Natural killer cell (primary cell): ENCODE results near the gene ATN1. TPM values are rescaled to one million over a fixed set of nuclear protein-coding genes. Genes with fewer than 3 reads are reported as not detected.
"Not testable (repeated sequence)": the region's sequence is repeated elsewhere in the genome, so short reads cannot be mapped to it uniquely, and the experiment has no call there.

Experiments used
- ATAC-seq, 3 donors: fragments of 150-1000 bp in 2 of 3; fragments of 200-7000 bp in 1 of 3; cut with Tn5 transposase; 1 replicate in 1 of 3; 2 replicates in 2 of 3; pipeline ENCODE4 v1.10.0; 2021; ENCODE audit warnings: mild to moderate bottlenecking in 2 of 3, moderate library complexity in 2 of 3
- DNase-seq, 2 donors: peaks; one replicate each; pipeline versions ENCODE4 v3.0.0 to v3.0.0-alpha.2; 2013 to 2021; ENCODE audit warnings: mixed read lengths in 1 of 2
- H3K27ac ChIP-seq: one replicate; pipeline ENCODE4 v1.5.1; 2013; ENCODE audit warnings: mild to moderate bottlenecking, low read length
- H3K27me3 ChIP-seq: one replicate; pipeline ENCODE4 v1.6.1; 2013; ENCODE audit warnings: low read length; ENCODE audit not compliant: control insufficient read depth, insufficient read depth
- H3K36me3 ChIP-seq: one replicate; pipeline ENCODE4 v1.6.1; 2013; ENCODE audit warnings: low read length; ENCODE audit not compliant: control insufficient read depth, insufficient read depth
- H3K4me1 ChIP-seq: one replicate; pipeline ENCODE4 v1.6.1; 2013; ENCODE audit warnings: low read length; ENCODE audit not compliant: control insufficient read depth, insufficient read depth
- H3K4me3 ChIP-seq: one replicate; pipeline ENCODE4 v1.5.1; 2013; ENCODE audit warnings: low read length
- H3K9me3 ChIP-seq: one replicate; pipeline ENCODE4 v1.6.1; 2013; ENCODE audit warnings: low read length; ENCODE audit not compliant: control insufficient read depth, insufficient read depth
- H3K27ac Mint-ChIP-seq, 2 donors: one replicate each; pipeline ENCODE4 v1.8.0; 2022; ENCODE audit warnings: mild to moderate bottlenecking in 2 of 2, mixed read lengths in 2 of 2, moderate library complexity in 1 of 2
- H3K27me3 Mint-ChIP-seq, 2 donors: one replicate each; pipeline ENCODE4 v1.8.0; 2022; ENCODE audit warnings: low read depth in 2 of 2, mixed read lengths in 2 of 2
- H3K36me3 Mint-ChIP-seq: one replicate; pipeline ENCODE4 v1.8.0; 2022; ENCODE audit warnings: mixed read lengths
- H3K4me1 Mint-ChIP-seq, 2 donors: one replicate each; pipeline ENCODE4 v1.8.0; 2022; ENCODE audit warnings: mixed read lengths in 2 of 2
- H3K4me3 Mint-ChIP-seq: one replicate; pipeline ENCODE4 v1.8.0; 2022; ENCODE audit warnings: mild to moderate bottlenecking, moderate library complexity, mixed read lengths
- H3K9me3 Mint-ChIP-seq, 2 donors: one replicate each; pipeline ENCODE4 v1.8.0; 2022; ENCODE audit warnings: mixed read lengths in 2 of 2
- CTCF ChIP-seq: fragments of 200-600 bp; IDR thresholded peaks from one replicate; pipeline ENCODE4 v1.8.0; 2022; ENCODE audit warnings: antibody characterized with exemption
- whole genome bisulfite sequencing: methylation state at CpG from one replicate; pipeline ENCODE4 v1.1.7; 2013; ENCODE audit warnings: missing lambda C conversion rate; ENCODE audit not compliant: insufficient coverage; 5-methylcytosine and 5-hydroxymethylcytosine counted together
- intact Hi-C: fragments of 100-400 bp; cut with micrococcal nuclease; formaldehyde crosslinking; loops from one replicate; pipeline ENCODE4 v1.14.2; 2022
- total RNA-seq, 4 donors: library from RNA; stranded (reverse); fragments of 120-200 nt in 1 of 4; gene quantifications; one replicate each; pipeline versions ENCODE4 v1.2.3 to v1.2.4, GENCODE V29; 2013 to 2022

Gene ATN1
- total RNA-seq, 3 donors from 2014 or later (not counting 1 experiment from before 2014, with no cell fraction given) = 29.3 to 34.0 (median 31.9) TPM

- peak in 1 of 2 donors; percentile 2 for DNase-seq
- H3K36me3 ChIP-seq, intact Hi-C loops, H3K27me3 ChIP-seq, H3K4me3 ChIP-seq, ATAC-seq, H3K27me3 Mint-ChIP-seq, H3K36me3 Mint-ChIP-seq, H3K9me3 ChIP-seq, H3K9me3 Mint-ChIP-seq, H3K27ac ChIP-seq: not testable (repeated sequence)
- 92% methylated on average over 20 of the region's 21 CpGs for WGBS
- peak overlapping the region in 1 of 2 donors; percentile 95 for H3K27ac Mint-ChIP-seq
- H3K4me3 Mint-ChIP-seq = peak overlapping the region; percentile 87
- H3K4me1 Mint-ChIP-seq = peaks cover 11 to 15% of the 10 kb centered on the region in 2 donors
- peaks cover 14% of the 10 kb centered on the region for H3K4me1 ChIP-seq
Measured at GRCh38 chr12:6889775-6890573, 37.8 kb upstream of the ATN1 start.

- WGBS = 2% methylated on average over 67 of the region's 68 CpGs
- ATAC-seq = peak; percentile 93 to 99 (median 94)
- peak overlapping the region; percentile 95 to 96 for H3K27ac Mint-ChIP-seq
- DNase-seq = peak; percentile 99
- Histone ChIP-seq H3K4me1 (peaks cover 14% of the 10 kb centered on the region), H3K4me3 (peak overlapping the region; percentile 70), H3K27me3 (no peaks in the 10 kb centered on the region), H3K36me3 (no peaks in the 10 kb centered on the region), H3K27ac (peak overlapping the region; percentile 98), H3K9me3 (no peaks in the 10 kb centered on the region)
- TF ChIP-seq CTCF = peak; percentile 75
- H3K4me3 Mint-ChIP-seq = peak overlapping the region; percentile 87
- intact Hi-C loops = loop anchor here (1.0 kb wide), 3 partner anchors 13 to 39 kb away; partner anchors contain the start of genes LRRC23, SPSB2 and USP5
- no peaks in the 10 kb centered on the region for H3K36me3 Mint-ChIP-seq
- H3K9me3 Mint-ChIP-seq = no peaks in the 10 kb centered on the region
- H3K4me1 Mint-ChIP-seq = peaks cover 11 to 15% of the 10 kb centered on the region in 2 donors
- no peaks in the 10 kb centered on the region for H3K27me3 Mint-ChIP-seq
Measured at GRCh38 chr12:6890789-6891645, 36.7 kb upstream of the ATN1 start.

- Histone ChIP-seq H3K4me3 (peak overlapping the region; percentile 70), H3K9me3 (no peaks in the 10 kb centered on the region), H3K27ac (peak overlapping the region; percentile 98), H3K36me3 (no peaks in the 10 kb centered on the region), H3K27me3 (no peaks in the 10 kb centered on the region), H3K4me1 (peaks cover 14% of the 10 kb centered on the region)
- Mint-ChIP-seq H3K27me3 (no peaks in the 10 kb centered on the region), H3K9me3 (no peaks in the 10 kb centered on the region), H3K27ac (peak overlapping the region; percentile 95 to 96), H3K4me1 (peaks cover 11 to 15% of the 10 kb centered on the region in 2 donors), H3K36me3 (no peaks in the 10 kb centered on the region), H3K4me3 (peak overlapping the region; percentile 87)
- no peak for DNase-seq
- no peak for ATAC-seq
- 82% methylated on average over 5 of the region's 5 CpGs for whole genome bisulfite sequencing
- no peak for TF ChIP-seq CTCF
- intact Hi-C loops = loop anchor here (1.0 kb wide), 3 partner anchors 13 to 39 kb away; partner anchors contain the start of genes LRRC23, SPSB2 and USP5
Measured at GRCh38 chr12:6891646-6892001, 36.1 kb upstream of the ATN1 start.

GRCh38 chr12:6892683-6893082 lies 35.1 kb upstream of the ATN1 start:
- H3K27me3 ChIP-seq, H3K27me3 Mint-ChIP-seq: not testable (repeated sequence)

More at GRCh38 chr12:6892683-6893082, 35.1 kb upstream of the ATN1 start:
- ATAC-seq, H3K9me3 ChIP-seq, H3K4me3 ChIP-seq, H3K9me3 Mint-ChIP-seq, intact Hi-C loops, H3K27ac ChIP-seq, H3K36me3 Mint-ChIP-seq, H3K36me3 ChIP-seq: not testable (repeated sequence)
- H3K4me1 ChIP-seq = peaks cover 14% of the 10 kb centered on the region
- WGBS = 99% methylated on average over 3 of the region's 3 CpGs
- peak overlapping the region in 1 of 2 donors; percentile 95 for H3K27ac Mint-ChIP-seq
- DNase-seq = peak in 1 of 2 donors; percentile 3
- H3K4me3 Mint-ChIP-seq = peak overlapping the region; percentile 49
- H3K4me1 Mint-ChIP-seq = peaks cover 11 to 15% of the 10 kb centered on the region in 2 donors
